GM19455 (cell line): ENCODE data around the gene ZKSCAN4.
A peak's percentile ranks its signal among the peaks of the same experiment; 100 is the strongest.

ENCODE experiments used
- ATAC-seq: cut with Tn5 transposase; IDR thresholded peaks from one replicate; pipeline ENCODE4 v1.9.1; 2021; ENCODE audit not compliant: unreplicated experiment

The ZKSCAN4 gene

DNA sequence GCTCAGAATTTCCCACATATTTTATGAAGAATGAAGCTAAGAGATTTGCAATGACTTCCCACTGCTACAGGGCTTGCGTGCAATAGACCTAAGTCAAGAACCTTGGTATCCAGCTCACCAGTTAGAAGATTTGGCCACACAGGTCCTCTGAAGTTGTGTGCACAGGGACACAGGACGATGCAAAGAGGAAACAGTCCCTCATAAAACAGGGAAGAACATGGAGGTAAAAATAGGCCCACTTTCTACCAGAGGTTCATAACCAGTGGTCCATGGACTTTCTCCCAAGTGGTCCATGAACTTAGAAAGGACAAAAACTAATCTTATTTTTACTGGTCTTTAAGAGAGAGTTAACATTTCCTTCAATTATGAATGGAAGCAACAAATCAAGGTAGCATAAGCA lies 1.3 kb downstream of the ZKSCAN4 start:
- ATAC-seq = no peak

DNA sequence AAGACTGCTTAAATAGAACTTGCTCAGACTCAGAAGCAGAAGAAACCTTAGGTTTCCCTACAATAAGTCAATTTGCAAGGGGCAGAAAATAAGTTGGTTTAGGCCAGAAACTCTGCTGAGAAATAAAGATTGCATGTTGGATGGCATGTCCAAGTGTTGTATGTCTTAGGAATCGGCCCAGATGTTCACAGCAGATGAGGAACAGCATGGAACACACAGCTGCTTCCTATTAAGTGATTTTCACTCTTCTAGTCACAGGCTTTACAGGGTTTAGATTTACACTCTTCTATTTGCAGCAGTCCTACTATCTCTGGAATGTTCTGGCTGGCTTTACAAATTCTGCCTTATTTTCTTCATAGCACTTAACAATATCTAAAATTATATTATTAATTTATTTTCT lies 3.2 kb downstream of the ZKSCAN4 start:
- no peak for ATAC-seq

GRCh38 chr6:28245206-28245941 lies 6.7 kb downstream of the ZKSCAN4 start:
- ATAC-seq = no peak

DNA sequence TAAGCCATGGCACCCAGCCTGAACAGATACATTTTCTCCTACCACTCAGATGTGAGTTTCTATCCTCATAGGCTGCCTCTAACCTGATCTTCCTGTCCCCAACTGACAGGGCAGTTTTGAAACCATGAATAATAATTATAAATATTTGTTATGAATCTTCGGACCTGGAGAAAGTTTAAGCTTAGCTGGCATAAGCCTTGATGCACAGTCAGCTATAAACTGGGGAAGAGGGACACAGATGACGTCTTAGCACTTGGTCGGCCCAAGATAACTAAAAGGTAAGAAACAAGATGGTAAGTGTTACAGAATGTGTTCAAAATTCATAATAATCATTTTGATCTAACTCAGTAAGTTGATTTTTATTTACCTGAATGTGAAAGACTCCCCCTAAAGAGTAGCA lies 8.1 kb downstream of the ZKSCAN4 start:
- no peak for ATAC-seq

GRCh38 chr6:28240471-28240870 lies 11.6 kb downstream of the ZKSCAN4 start:
- ATAC-seq = no peak

DNA sequence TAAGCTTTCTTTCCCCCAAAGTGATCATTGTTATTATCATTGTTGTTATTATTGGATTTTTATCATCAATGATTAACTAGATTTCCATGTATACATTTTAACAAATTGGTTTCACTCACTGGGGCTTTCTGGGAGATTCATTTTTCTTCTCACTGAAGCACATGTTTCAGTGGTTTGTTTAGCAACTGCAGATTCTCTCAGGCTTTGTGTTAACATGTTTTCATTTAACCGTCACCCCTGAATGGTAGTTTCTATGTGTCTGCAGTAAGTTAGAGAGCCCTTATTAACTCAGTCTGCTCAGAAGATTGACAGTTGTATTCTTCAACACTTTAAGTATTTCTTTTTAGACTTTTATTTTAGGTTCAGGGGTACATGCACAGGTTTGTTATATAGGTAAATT lies 12.4 kb downstream of the ZKSCAN4 start:
- ATAC-seq = no peak

DNA sequence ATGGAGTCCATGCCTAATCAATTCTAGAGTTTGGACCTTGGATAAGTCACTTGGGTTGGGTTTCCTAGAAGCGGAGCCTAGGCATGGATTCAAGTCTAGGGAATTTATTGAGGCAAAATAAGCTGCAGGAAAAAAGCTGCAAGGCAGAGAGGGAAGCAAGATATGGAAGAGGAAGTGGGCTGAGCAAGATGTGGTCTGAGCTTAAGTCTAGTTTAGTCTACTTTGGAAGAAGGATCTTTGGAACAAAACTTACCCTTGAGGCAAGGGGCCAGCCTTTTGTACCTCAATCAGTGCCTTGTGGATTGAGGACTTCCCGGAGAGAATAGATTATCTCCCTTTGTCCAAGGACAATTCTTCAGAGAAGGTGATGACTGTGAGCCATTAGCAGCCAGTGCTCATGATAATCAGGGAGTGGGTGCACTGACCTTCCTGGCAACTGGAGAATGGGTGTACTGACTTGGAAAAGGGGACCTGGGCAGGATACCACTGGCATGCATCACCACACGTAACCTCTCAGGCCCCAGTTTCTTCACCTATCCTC lies 16.1 kb downstream of the ZKSCAN4 start:
- no peak for ATAC-seq

DNA sequence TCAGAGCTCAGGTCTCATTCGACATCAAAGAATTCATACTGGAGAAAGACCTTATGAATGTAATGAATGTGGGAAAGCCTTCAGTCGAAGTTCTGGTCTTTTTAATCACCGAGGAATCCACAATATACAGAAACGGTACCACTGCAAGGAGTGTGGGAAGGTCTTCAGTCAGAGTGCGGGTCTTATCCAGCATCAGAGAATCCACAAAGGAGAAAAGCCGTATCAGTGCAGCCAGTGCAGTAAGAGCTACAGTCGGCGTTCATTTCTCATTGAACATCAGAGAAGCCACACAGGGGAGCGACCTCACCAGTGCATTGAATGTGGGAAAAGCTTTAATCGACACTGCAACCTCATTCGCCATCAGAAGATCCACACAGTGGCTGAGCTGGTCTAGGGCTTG lies 19.3 kb downstream of the ZKSCAN4 start:
- no peak for ATAC-seq

DNA sequence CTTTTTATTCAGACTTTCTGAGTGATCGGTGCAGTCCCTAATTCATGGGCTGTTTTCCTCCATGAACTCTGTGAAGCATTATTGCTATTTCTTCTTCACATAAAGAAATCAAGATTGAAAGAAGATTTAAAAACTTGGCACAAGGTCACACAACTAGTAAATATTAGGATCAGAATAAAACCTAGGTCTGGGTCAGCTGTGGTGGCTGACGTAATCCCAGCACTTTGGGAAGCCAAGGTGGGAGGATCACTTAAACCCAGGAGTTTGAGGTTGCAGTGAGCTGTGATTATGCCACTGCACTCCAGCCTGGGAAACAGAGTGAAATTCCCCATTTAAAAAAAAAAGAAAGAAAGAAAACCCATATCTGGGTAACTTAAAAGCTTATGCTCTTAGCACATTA lies 25.6 kb downstream of the ZKSCAN4 start:
- ATAC-seq = no peak

GRCh38 chr6:28225056-28225834 lies 26.8 kb downstream of the ZKSCAN4 start, which contains the start of gene ZSCAN9:
Gene ZSCAN9, plus strand, starts transcription at chr6:28225275. Its CDS starts 1,810 bp downstream, at chr6:28227085.
- peak; percentile 95 for ATAC-seq

DNA sequence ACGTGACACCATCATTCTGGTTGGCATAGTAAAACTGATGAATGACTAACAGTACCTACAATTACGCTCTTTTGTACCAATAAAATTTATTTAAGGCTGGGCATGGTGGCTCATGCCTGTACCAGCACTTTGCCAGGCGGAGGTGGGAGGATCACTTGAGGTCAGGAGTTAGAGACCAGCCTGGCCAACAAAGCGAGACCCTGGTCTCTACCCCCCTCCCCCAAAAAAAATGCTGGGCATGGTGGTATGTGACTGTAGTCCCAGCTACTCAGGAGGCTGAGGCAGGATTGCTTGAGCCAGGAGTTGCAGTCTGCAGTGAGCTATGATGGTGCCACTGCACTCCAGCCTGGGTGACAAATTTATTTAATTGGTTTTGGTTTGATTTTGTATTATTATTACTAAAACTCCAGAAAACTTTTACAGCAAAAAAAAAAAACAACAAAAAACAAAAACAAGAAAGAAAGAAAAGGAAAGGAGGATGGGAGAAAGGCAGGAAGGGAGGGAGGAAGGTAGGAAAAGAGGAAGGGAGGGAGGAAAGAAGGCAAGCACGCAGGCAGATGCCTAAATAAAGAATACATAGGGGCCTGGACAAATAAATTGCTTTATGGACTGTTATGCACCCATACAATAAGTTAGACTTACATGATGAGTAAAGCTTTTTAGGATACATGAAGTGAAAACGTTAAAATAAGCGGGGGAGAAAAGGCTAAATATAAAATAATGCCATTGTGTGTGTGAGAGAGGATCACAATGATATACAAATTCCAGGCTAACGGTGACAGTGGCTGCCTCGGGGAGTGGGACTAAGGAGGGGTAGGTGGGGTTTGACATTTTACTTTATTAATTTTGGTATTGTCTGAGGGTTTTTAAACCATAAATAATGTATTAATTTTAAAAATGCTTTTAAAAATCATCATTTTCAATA lies 27.7 kb downstream of the ZKSCAN4 start:
- no peak for ATAC-seq

DNA sequence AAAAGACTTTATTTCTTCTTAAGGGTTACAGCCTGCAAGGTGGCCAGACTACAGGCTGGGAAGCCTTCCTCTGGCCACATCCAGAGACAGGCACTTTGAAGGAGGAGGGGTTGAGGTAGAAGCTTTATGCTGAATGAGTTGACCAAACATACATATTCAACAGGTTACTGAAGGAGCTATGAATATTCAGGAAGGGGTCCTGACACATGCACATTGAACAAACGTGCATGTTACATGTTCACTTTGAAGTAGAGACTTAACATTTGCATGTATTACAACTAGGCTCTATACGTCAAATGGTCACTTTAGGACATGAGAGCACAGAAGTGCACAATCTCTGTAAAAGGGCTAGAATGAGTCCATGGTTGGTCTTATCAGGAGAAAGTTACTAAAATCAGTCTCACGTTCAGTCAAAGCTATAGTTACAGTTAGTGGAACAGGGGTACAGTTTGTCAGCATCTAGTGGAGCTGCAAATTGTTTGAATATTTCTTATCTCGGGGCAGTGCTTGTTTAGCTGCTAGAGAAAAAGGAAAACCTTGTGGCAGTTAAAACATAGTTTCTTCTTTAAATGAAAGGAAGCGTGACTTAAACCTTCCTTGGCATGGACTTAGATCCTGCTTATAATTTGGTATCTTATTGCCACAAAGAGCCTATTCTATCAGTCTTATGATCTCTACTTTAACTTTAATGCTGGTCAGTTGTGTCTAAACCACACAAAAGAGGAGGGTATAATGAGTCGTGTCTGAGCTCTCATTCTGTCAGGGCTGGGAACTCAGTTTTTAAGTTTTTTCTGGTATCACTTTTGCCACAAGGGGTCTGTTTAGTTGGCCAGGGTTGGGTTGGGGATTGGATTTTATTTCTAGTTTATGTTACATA lies 31.6 kb downstream of the ZKSCAN4 start:
- ATAC-seq = no peak

DNA sequence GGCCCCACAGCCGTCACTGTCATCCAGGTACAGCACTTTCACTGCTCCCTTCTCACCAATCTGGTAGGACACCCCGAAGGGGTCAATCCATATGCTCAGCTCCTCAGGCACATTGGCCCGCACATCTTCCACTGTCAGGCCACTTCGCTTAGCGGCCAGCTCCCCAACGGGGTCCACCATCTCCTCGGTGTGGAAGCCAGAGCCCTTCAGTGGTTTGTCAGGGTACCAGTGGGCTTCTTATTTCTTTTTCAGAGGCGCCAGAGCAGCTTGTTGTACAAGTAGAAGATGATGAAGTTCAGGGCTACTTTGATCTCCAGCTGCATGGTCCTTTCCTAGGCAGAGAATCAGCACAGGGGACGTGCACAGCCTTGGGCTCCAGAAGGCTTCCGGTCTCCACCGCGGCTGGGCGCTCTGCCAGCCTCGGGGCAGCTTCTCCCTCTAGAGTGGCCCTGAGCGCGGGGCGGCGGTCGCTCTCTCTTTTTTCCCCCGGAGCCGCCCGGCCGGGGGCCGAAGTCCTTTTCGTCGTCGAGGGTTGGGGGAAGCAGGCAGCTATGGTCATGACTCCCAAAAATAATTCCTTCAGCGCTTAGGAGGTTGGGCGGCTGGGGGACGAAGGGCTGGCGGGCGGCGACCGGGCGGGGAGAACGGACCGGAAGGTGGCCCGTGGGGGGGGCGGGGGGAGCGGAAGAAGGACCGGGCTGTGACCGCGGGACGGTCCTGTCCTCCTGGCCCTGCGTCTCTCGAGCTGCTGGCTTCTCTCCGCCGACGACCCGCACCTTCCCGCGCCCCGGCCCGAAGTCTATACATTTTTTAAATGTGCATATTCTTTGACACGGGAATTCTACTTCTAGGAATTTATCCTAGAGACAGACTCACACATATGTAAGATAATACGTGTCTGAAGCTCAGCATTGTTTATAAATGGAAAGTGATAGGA lies 33.5 kb downstream of the ZKSCAN4 start:
- ATAC-seq = peak; percentile 68

- ATAC-seq = no peak
Measured at GRCh38 chr6:28217890-28218289, 34.2 kb downstream of the ZKSCAN4 start.

DNA sequence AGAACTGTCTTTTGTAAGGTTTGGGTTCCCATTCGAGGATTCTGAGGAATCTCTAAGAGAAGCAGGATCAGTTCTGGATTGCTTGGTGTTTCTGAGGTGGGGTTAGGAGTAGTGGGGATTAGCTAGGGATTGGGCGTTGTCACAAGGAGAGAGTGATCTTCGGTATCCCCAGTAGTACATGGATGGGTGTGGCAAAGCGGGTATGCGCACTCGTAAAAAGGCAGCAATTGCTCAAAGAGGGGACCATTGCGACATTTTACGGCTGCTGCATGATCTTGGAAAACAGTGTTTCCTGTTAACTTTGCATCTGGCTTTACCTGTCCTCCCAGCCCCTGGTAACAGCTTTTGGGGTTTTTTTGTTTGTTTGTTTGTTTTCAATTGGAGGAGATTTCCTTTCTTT lies 36.6 kb downstream of the ZKSCAN4 start:
- no peak for ATAC-seq

GRCh38 chr6:28213213-28213523 lies 38.9 kb downstream of the ZKSCAN4 start:
- ATAC-seq = no peak

DNA sequence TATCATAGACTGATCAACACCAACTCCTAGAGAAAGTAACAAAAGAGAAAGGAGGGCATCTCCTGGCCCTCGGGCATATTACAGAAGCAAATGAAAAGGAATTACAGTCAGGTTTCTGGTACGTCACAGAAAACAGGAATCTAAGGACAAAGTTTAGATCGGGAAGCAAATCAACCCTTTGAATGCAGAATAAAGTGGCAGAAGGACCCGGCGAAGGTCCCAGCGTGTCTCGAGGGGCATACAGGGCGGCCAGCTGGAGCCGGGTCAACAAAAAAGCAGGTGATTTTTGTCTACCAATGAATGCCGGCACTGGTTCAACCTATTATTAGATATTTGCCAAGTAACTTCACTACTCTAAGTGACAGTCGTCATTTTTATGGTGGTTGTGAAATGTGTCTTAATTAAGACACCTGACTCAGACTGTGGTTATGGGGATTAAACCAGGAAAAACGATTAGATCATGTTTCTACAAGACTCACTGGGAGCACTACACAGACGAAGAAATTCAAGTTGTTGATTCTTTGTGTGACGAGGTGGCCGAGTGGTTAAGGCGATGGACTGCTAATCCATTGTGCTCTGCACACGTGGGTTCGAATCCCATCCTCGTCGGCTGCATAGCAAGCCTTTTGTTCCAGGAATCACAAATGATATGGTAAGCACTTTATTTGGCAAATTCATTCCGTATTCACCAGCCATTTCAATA lies 39.4 kb downstream of the ZKSCAN4 start:
- ATAC-seq = peak; percentile 56

GRCh38 chr6:28211840-28212509 lies 40.1 kb downstream of the ZKSCAN4 start:
- ATAC-seq = peak; percentile 37
